H9 (cell line): ENCODE results near the gene DNLZ. TPM values are rescaled to one million over a fixed set of nuclear protein-coding genes. Genes with fewer than 3 reads are reported as not detected.

Experiments
- DNase-seq: peaks from one replicate; pipeline ENCODE4 v3.0.0-alpha.2; 2017
- H2AFZ ChIP-seq: one replicate; pipeline ENCODE4 v1.6.1; 2013; ENCODE audit warnings: mild to moderate bottlenecking, low read length, control low read depth, moderate library complexity
- H2AK5ac ChIP-seq: 2 replicates; pipeline ENCODE4 v1.6.1; 2013; ENCODE audit warnings: low read length, control low read depth, mixed read lengths; ENCODE audit not compliant: insufficient read length
- H2BK120ac ChIP-seq: one replicate; pipeline ENCODE4 v1.6.1; 2013; ENCODE audit warnings: low read depth, mild to moderate bottlenecking, low read length, control low read depth, inconsistent platforms; ENCODE audit not compliant: poor library complexity, severe bottlenecking
- H2BK12ac ChIP-seq: 2 replicates; pipeline ENCODE4 v1.6.1; 2013; ENCODE audit warnings: low read length, control low read depth, mixed read lengths, low read depth; ENCODE audit not compliant: insufficient read length
- H2BK15ac ChIP-seq: 2 replicates; pipeline ENCODE4 v1.6.1; 2013; ENCODE audit warnings: low read depth, low read length, control low read depth
- H2BK20ac ChIP-seq: one replicate; pipeline ENCODE4 v1.6.1; 2013; ENCODE audit warnings: low read depth, mild to moderate bottlenecking, low read length, control low read depth, inconsistent platforms; ENCODE audit not compliant: poor library complexity, severe bottlenecking
- H2BK5ac ChIP-seq: 2 replicates; pipeline ENCODE4 v1.6.1; 2013; ENCODE audit warnings: low read length, control low read depth, mixed read lengths; ENCODE audit not compliant: insufficient read length
- H3K14ac ChIP-seq: 2 replicates; pipeline ENCODE4 v1.6.1; 2013; ENCODE audit warnings: low read length, control low read depth; ENCODE audit not compliant: insufficient read depth
- H3K18ac ChIP-seq: 2 replicates; pipeline ENCODE4 v1.6.1; 2013; ENCODE audit warnings: low read depth, mild to moderate bottlenecking, mixed read lengths, low read length, control low read depth; ENCODE audit not compliant: insufficient read length
- H3K23ac ChIP-seq: 2 replicates; pipeline ENCODE4 v1.6.1; 2013; ENCODE audit warnings: low read length, control low read depth, mixed read lengths, low read depth; ENCODE audit not compliant: insufficient read length
- H3K23me2 ChIP-seq: 2 replicates; pipeline ENCODE4 v1.6.1; 2013; ENCODE audit warnings: low read depth, mild to moderate bottlenecking, mixed read lengths, low read length, control low read depth; ENCODE audit not compliant: insufficient read length, poor library complexity, severe bottlenecking
- H3K27ac ChIP-seq: 2 replicates; pipeline ENCODE4 v1.5.1; 2013; ENCODE audit warnings: low read length, control low read depth, mixed read lengths, low read depth; ENCODE audit not compliant: insufficient read length
- H3K27me3 ChIP-seq: 2 replicates; pipeline ENCODE4 v1.6.1; 2013; ENCODE audit warnings: low read length, control low read depth, inconsistent platforms; ENCODE audit not compliant: insufficient read depth
- H3K4ac ChIP-seq: 2 replicates; pipeline ENCODE4 v1.6.1; 2013; ENCODE audit warnings: low read depth, mild to moderate bottlenecking, control low read depth, inconsistent platforms, low read length, moderate library complexity
- H3K4me1 ChIP-seq: 2 replicates; pipeline ENCODE4 v1.6.1; 2013; ENCODE audit warnings: low read length, control low read depth, inconsistent platforms; ENCODE audit not compliant: insufficient read depth
- H3K4me2 ChIP-seq: 2 replicates; pipeline ENCODE4 v1.6.1; 2013; ENCODE audit warnings: low read length, control low read depth, mixed read lengths; ENCODE audit not compliant: insufficient read length, insufficient read depth
- H3K56ac ChIP-seq: 2 replicates; pipeline ENCODE4 v1.6.1; 2013; ENCODE audit warnings: low read depth, mild to moderate bottlenecking, mixed read lengths, low read length, control low read depth; ENCODE audit not compliant: insufficient read length
- H3K79me1 ChIP-seq: 2 replicates; pipeline ENCODE4 v1.6.1; 2013; ENCODE audit warnings: low read depth, mild to moderate bottlenecking, moderate library complexity, low read length, control low read depth, inconsistent platforms; ENCODE audit not compliant: insufficient read depth, poor library complexity, severe bottlenecking
- H3K79me2 ChIP-seq: 2 replicates; pipeline ENCODE4 v1.6.1; 2013; ENCODE audit warnings: low read length, control low read depth, inconsistent platforms; ENCODE audit not compliant: insufficient read depth
- H3K9ac ChIP-seq: 2 replicates; pipeline ENCODE4 v1.6.1; 2013; ENCODE audit warnings: low read length, control low read depth, mixed read lengths; ENCODE audit not compliant: insufficient read length; ENCODE audit errors: extremely low read depth
- H3K9me3 ChIP-seq: one replicate; pipeline ENCODE4 v1.6.1; 2013; ENCODE audit warnings: low read depth, low read length, inconsistent platforms; ENCODE audit not compliant: control insufficient read depth
- H3T11ph ChIP-seq: one replicate; pipeline ENCODE4 v1.6.1; 2013; ENCODE audit warnings: mild to moderate bottlenecking, low read length, control low read depth, inconsistent platforms
- H4K20me1 ChIP-seq: one replicate; pipeline ENCODE4 v1.6.1; 2013; ENCODE audit not compliant: control insufficient read depth, insufficient read length, insufficient read depth
- H4K5ac ChIP-seq: 2 replicates; pipeline ENCODE4 v1.6.1; 2013; ENCODE audit warnings: low read depth, mild to moderate bottlenecking, mixed read lengths, low read length, control low read depth; ENCODE audit not compliant: insufficient read length
- H4K8ac ChIP-seq: replicated peaks from 2 replicates; pipeline ENCODE4 v1.6.1; 2013; ENCODE audit warnings: low read length, control low read depth, mixed read lengths, low read depth; ENCODE audit not compliant: insufficient read length
- H4K91ac ChIP-seq: 2 replicates; pipeline ENCODE4 v1.6.1; 2013; ENCODE audit warnings: low read depth, mild to moderate bottlenecking, moderate library complexity, mixed read lengths, low read length, control low read depth; ENCODE audit not compliant: insufficient read length
- H3K27ac Mint-ChIP-seq, 3 experiments: 2 replicates in 2 of 3; 3 replicates in 1 of 3; pipeline ENCODE4 v1.8.0; 2020 to 2021; ENCODE audit warnings: mixed read lengths in 3 of 3, mild to moderate bottlenecking in 1 of 3, moderate library complexity in 1 of 3
- H3K27me3 Mint-ChIP-seq: 2 replicates; pipeline ENCODE4 v1.8.0; 2021; ENCODE audit warnings: low read depth, mild to moderate bottlenecking, moderate library complexity, mixed read lengths
- H3K36me3 Mint-ChIP-seq, 3 experiments: 2 replicates in 2 of 3; 3 replicates in 1 of 3; pipeline ENCODE4 v1.8.0; 2020 to 2021; ENCODE audit warnings: low read depth in 3 of 3, mixed read lengths in 3 of 3; ENCODE audit not compliant: insufficient read depth in 1 of 3
- H3K4me1 Mint-ChIP-seq, 2 experiments: 2 replicates each; pipeline ENCODE4 v1.8.0; 2020; ENCODE audit warnings: mixed read lengths in 2 of 2
- H3K4me3 Mint-ChIP-seq, 2 experiments: 2 replicates in 1 of 2; 3 replicates in 1 of 2; pipeline ENCODE4 v1.8.0; 2020 to 2021; ENCODE audit warnings: mild to moderate bottlenecking in 2 of 2, mixed read lengths in 2 of 2, moderate library complexity in 1 of 2
- H3K9me3 Mint-ChIP-seq, 2 experiments: 2 replicates in 1 of 2; 3 replicates in 1 of 2; pipeline ENCODE4 v1.8.0; 2020; ENCODE audit warnings: mild to moderate bottlenecking in 2 of 2, mixed read lengths in 2 of 2, moderate library complexity in 1 of 2
- WGBS: extraction: QIAGEN DNeasy Blood & Tissue Kit; methylation state at CpG from one replicate; pipeline ENCODE4 v1.1.7; 2013; ENCODE audit warnings: missing lambda C conversion rate, low lambda C conversion rate, mixed read lengths; ENCODE audit not compliant: insufficient read length; ENCODE audit errors: extremely low coverage; 5-methylcytosine and 5-hydroxymethylcytosine counted together
- total RNA-seq: library from RNA; stranded (reverse); gene quantifications from 2 replicates; pipeline ENCODE4 v1.2.1, GENCODE V29; 2021
- TF ChIP-seq, protein P1 (sequence below): fragments of 200-600 bp; sonication (generic); conservative IDR thresholded peaks from 3 replicates; pipeline ENCODE4 v1.8.0; 2021; ENCODE audit warnings: antibody characterized with exemption, mild to moderate bottlenecking

DNLZ gene
- total RNA-seq, 1 experiment from 2014 or later: 24.8 TPM

DNA sequence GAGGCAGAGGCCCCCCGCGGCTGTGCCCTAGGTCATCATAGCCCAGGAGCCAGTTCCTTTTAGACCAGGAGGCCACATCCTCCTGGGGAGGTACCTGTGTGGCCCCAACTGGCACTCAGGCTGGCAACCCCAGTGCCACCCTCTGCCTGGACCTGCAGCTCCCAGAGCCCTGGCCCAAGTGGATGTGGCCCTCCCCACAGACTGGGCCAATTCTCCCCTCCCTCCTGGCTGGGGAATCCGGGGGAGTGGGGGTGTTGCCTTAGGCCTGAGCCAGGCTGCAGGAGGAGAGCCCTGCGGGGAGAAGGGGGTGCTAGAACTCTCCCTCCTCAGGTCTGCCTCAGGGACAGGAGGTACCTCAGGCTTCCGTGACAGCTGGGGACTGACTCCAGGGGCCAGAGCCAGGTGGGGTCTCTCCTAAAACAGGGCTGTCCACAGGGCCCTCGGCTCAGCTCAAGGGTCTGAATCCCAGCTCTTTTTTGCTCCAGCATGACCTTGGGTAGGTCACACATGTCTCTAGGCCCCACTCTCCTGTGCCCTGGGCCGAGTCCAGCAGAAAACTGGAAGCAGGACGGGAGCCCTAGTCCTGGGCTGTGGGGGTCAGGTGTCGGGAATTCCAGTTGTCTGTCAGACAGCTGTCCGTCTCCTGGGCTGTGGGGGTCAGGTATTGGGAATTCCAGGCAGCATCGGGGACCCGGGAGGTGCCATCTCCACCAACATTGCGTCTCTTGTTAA lies 9.6 kb downstream of the DNLZ start:
- H3K4ac ChIP-seq: no peak overlapping the region

More for the DNA sequence above, 9.6 kb downstream of the DNLZ start:
- H3K4me3 Mint-ChIP-seq: no peak overlapping the region
- Histone ChIP-seq H2BK15ac (no peak overlapping the region), H4K8ac (no peak overlapping the region), H4K5ac (no peak overlapping the region), H3K27ac (no peak overlapping the region), H2BK20ac (no peak overlapping the region), H2BK5ac (no peak overlapping the region), H2BK12ac (no peak overlapping the region), H3K18ac (no peak overlapping the region), H3K4me2 (no peak overlapping the region), H3K27me3 (no peaks in the 10 kb centered on the region), H3K14ac (no peak overlapping the region; the same call in 1 of the 2 replicates), H3K23ac (no peak overlapping the region), H3K9ac (no peak overlapping the region), H4K91ac (no peak overlapping the region), H3K79me1 (no peaks in the 10 kb centered on the region), H3T11ph (no peak overlapping the region), H3K4me1 (no peaks in the 10 kb centered on the region), H3K23me2 (no peaks in the 10 kb centered on the region), H3K79me2 (no peaks in the 10 kb centered on the region), H3K56ac (no peak overlapping the region), H2AFZ (no peak overlapping the region), H2AK5ac (no peak overlapping the region), H2BK120ac (no peak overlapping the region), H4K20me1 (no peaks in the 10 kb centered on the region), H3K9me3 (no peaks in the 10 kb centered on the region)
- no peaks in the 10 kb centered on the region for H3K27me3 Mint-ChIP-seq
- H3K27ac Mint-ChIP-seq: no peak overlapping the region
- DNase-seq: no peak
- H3K9me3 Mint-ChIP-seq: no peaks in the 10 kb centered on the region
- peaks cover 0 to 3% (median 0%) of the 10 kb centered on the region in 3 experiments; a peak in 1 of 7 replicates for H3K36me3 Mint-ChIP-seq
- WGBS: no CpG with 5 or more reads among the region's 13 CpGs
- H3K4me1 Mint-ChIP-seq: no peaks in the 10 kb centered on the region; a peak in 1 of 4 replicates
- TF ChIP-seq, protein P1, sequence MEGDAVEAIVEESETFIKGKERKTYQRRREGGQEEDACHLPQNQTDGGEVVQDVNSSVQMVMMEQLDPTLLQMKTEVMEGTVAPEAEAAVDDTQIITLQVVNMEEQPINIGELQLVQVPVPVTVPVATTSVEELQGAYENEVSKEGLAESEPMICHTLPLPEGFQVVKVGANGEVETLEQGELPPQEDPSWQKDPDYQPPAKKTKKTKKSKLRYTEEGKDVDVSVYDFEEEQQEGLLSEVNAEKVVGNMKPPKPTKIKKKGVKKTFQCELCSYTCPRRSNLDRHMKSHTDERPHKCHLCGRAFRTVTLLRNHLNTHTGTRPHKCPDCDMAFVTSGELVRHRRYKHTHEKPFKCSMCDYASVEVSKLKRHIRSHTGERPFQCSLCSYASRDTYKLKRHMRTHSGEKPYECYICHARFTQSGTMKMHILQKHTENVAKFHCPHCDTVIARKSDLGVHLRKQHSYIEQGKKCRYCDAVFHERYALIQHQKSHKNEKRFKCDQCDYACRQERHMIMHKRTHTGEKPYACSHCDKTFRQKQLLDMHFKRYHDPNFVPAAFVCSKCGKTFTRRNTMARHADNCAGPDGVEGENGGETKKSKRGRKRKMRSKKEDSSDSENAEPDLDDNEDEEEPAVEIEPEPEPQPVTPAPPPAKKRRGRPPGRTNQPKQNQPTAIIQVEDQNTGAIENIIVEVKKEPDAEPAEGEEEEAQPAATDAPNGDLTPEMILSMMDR: no peak
